Osteocyte (in vitro differentiated cells): ENCODE data around the gene ARPC4. TPM values are rescaled to one million over a fixed set of nuclear protein-coding genes. Genes with fewer than 3 reads are reported as not detected.

Experiments used
- DNase-seq: peaks from one replicate; pipeline ENCODE4 v3.0.0; 2021; ENCODE audit warnings: mixed read lengths; ENCODE audit not compliant: unreplicated experiment; ENCODE audit errors: extremely low spot score
- H3K27ac Mint-ChIP-seq: one replicate; pipeline ENCODE4 v1.8.0; 2021; ENCODE audit warnings: mild to moderate bottlenecking, mixed read lengths; ENCODE audit not compliant: unreplicated experiment
- H3K27me3 Mint-ChIP-seq: one replicate; pipeline ENCODE4 v1.8.0; 2021; ENCODE audit warnings: mixed read lengths; ENCODE audit not compliant: unreplicated experiment
- H3K36me3 Mint-ChIP-seq: one replicate; pipeline ENCODE4 v1.8.0; 2021; ENCODE audit warnings: mixed read lengths; ENCODE audit not compliant: unreplicated experiment
- H3K4me1 Mint-ChIP-seq: one replicate; pipeline ENCODE4 v1.8.0; 2021; ENCODE audit warnings: mixed read lengths; ENCODE audit not compliant: unreplicated experiment
- H3K4me3 Mint-ChIP-seq: one replicate; pipeline ENCODE4 v1.8.0; 2021; ENCODE audit warnings: mild to moderate bottlenecking, moderate library complexity, mixed read lengths; ENCODE audit not compliant: unreplicated experiment
- H3K9me3 Mint-ChIP-seq: one replicate; pipeline ENCODE4 v1.8.0; 2021; ENCODE audit warnings: mixed read lengths; ENCODE audit not compliant: unreplicated experiment
- total RNA-seq: library from RNA; stranded (reverse); gene quantifications from 2 replicates; pipeline ENCODE4 v1.2.1, GENCODE V29; 2021
- TF ChIP-seq, protein P1 (sequence below): fragments of 200-600 bp; sonication (generic); IDR thresholded peaks from 2 replicates; pipeline ENCODE4 v1.5.0; 2021; ENCODE audit warnings: antibody characterized with exemption, mild to moderate bottlenecking, moderate library complexity

Gene ARPC4
- total RNA-seq, 1 donor from 2014 or later = 140 TPM

DNA sequence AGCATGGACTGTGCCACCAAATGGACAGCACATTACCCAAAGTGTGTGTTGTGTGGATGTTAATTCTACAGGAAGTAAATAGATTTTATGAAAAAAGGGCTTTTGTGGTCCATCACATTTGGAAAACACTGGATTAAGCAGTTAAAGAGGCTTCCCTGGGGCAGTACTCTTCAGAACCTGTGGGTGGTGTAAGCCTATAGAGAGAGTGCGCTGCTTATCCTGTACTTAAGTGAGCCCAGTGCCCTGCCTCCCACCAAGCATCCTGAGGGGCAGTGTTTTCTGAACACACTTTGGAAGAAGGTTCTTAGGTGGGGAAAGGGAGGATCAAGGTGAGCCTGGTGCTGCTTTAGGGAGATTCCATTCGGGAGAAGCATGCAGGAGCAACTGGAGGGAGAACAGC is 28.1 kb downstream of the ARPC4 start:
- H3K9me3 Mint-ChIP-seq = no peaks in the 10 kb centered on the region
- H3K4me1 Mint-ChIP-seq = no peaks in the 10 kb centered on the region
- no peak for DNase-seq
- H3K36me3 Mint-ChIP-seq = peaks cover 2% of the 10 kb centered on the region
- H3K27me3 Mint-ChIP-seq = no peaks in the 10 kb centered on the region
- no peak overlapping the region for H3K27ac Mint-ChIP-seq
- TF ChIP-seq, protein P1, sequence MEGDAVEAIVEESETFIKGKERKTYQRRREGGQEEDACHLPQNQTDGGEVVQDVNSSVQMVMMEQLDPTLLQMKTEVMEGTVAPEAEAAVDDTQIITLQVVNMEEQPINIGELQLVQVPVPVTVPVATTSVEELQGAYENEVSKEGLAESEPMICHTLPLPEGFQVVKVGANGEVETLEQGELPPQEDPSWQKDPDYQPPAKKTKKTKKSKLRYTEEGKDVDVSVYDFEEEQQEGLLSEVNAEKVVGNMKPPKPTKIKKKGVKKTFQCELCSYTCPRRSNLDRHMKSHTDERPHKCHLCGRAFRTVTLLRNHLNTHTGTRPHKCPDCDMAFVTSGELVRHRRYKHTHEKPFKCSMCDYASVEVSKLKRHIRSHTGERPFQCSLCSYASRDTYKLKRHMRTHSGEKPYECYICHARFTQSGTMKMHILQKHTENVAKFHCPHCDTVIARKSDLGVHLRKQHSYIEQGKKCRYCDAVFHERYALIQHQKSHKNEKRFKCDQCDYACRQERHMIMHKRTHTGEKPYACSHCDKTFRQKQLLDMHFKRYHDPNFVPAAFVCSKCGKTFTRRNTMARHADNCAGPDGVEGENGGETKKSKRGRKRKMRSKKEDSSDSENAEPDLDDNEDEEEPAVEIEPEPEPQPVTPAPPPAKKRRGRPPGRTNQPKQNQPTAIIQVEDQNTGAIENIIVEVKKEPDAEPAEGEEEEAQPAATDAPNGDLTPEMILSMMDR = peak; percentile 37
- H3K4me3 Mint-ChIP-seq = no peak overlapping the region

DNA sequence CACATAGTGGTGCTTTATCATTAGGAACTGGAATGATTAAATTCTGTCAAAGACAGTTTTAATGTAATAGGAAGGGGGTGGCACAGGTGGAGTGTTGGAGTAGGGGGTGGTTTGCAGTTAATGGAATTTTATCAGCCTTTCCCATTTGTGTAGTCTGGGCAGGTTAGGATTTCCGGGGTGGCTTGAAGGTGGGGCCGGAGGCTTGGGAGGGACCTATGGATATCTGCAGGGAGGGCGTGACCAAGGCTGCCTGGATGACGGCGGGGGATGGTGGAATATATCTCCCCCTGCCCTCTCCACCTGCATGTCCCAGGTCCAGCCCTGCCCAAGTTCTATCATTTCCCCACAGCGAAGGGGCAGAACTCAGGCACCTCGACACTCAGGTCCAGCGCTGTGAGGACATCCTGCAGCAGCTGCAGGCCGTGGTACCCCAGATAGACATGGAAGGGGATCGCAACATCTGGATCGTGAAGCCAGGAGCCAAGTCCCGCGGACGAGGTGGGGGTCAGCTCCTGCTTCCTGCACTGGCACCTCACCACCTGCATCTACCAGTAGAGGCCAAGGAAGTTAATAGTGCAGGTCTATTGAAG is 32.7 kb downstream of the ARPC4 start:
- no peaks in the 10 kb centered on the region for H3K9me3 Mint-ChIP-seq
- peaks cover 5% of the 10 kb centered on the region for H3K36me3 Mint-ChIP-seq
- H3K4me3 Mint-ChIP-seq = no peak overlapping the region
- DNase-seq = no peak
- TF ChIP-seq, protein P1 = no peak
- no peaks in the 10 kb centered on the region for H3K27me3 Mint-ChIP-seq
- H3K4me1 Mint-ChIP-seq = no peaks in the 10 kb centered on the region
- no peak overlapping the region for H3K27ac Mint-ChIP-seq

DNA sequence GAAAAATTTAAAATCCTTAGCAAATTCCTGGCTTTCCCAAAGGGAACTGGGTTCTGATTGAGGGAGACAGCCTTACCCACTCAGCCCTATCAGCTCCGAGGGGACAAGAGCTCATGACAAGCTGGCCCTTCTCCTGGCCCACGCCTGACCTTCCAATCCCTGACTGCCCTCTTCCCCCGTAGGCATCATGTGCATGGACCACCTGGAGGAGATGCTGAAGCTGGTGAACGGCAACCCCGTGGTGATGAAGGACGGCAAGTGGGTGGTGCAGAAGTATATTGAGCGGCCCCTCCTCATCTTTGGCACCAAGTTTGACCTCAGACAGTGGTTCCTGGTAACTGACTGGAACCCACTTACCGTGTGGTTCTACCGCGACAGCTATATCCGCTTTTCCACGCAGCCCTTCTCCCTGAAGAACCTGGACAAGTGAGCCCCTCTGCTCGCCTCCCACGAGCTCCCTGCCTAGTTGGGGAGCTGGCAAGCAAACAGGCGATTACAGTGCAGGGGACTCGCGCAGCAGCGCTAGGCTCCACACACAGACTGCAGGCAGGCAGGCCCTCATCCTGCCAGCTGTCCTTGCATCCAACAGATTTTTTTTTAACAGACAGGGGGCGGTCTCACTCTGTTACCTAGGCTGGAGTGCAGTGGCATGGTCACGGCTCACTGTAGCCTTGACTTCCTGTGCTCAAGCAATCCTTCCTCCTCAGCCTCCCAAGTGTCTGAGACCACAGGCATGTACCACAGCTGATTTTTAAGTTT is 34.1 kb downstream of the ARPC4 start:
- no peaks in the 10 kb centered on the region for H3K4me1 Mint-ChIP-seq
- H3K36me3 Mint-ChIP-seq = peaks cover 6% of the 10 kb centered on the region
- no peaks in the 10 kb centered on the region for H3K27me3 Mint-ChIP-seq
- H3K9me3 Mint-ChIP-seq = no peaks in the 10 kb centered on the region
- no peak for DNase-seq
- H3K4me3 Mint-ChIP-seq = no peak overlapping the region
- TF ChIP-seq, protein P1 = peak; percentile 47
- H3K27ac Mint-ChIP-seq = no peak overlapping the region

DNA sequence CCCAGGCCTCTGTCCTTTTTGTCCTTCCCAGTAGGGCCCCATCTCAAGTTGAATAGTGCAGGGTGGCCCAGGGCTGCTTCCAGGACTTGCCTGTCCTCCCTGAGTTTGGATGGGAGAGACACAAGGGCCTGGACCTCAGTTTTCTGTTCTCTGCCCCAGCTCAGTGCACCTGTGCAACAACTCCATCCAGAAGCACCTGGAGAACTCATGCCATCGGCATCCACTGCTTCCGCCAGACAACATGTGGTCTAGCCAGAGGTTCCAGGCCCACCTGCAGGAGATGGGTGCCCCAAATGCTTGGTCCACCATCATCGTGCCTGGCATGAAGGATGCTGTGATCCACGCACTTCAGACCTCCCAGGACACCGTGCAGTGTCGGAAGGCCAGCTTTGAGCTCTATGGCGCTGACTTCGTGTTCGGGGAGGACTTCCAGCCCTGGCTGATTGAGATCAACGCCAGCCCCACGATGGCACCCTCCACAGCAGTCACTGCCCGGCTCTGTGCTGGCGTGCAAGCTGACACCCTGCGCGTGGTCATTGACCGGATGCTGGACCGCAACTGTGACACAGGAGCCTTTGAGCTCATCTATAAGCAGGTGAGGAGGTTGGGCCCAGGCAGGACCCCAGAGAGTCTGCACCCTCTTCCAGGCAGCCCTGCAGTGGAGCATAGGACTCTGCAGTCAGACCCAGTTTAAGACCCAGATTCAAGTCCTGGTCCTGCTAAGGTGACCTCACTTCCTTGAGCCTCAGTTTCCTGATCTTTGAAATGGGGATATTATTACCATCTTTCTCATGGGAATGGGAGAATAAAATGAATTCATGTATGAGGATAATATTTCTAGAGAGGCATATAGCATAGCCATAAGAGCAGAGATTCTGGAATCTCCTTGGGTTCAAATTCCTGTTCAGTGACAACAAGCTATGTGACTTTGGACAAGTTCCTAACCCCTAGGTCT is 36.2 kb downstream of the ARPC4 start:
- peaks cover 6% of the 10 kb centered on the region for H3K36me3 Mint-ChIP-seq
- TF ChIP-seq, protein P1 = no peak
- no peak overlapping the region for H3K27ac Mint-ChIP-seq
- no peak for DNase-seq
- H3K27me3 Mint-ChIP-seq = no peaks in the 10 kb centered on the region
- H3K4me1 Mint-ChIP-seq = no peaks in the 10 kb centered on the region
- no peaks in the 10 kb centered on the region for H3K9me3 Mint-ChIP-seq
- H3K4me3 Mint-ChIP-seq = no peak overlapping the region
